A673 (cell line): Measurements from ENCODE around the gene AJAP1. TPM values are rescaled to one million over a fixed set of nuclear protein-coding genes. Genes with fewer than 3 reads are reported as not detected.

Experiments
- BruUV-seq: library from RNA; stranded (reverse); fragments of 400-500 nt; replicated peaks from 2 replicates; lab custom pipeline; 2021; lab: Mats Ljungman, UMichigan
- CTCF ChIA-PET: fragments of 300-600 bp; sonication (Branson Sonifier 250); formaldehyde crosslinking; loops from one replicate; lab custom pipeline; 2022; ENCODE audit warnings: antibody characterized with exemption; lab: Charles Lee
- POLR2A ChIA-PET: fragments of 300-600 bp; sonication (Branson Sonifier 250); formaldehyde crosslinking; loops from one replicate; lab custom pipeline; 2022; ENCODE audit warnings: antibody characterized with exemption; ENCODE audit not compliant: low non-redundant PET; lab: Charles Lee
- DNase-seq: peaks from one replicate; pipeline ENCODE4 v3.0.0-alpha.2; 2015; ENCODE audit warnings: low spot score
- H3K27ac ChIP-seq: fragments of 200-600 bp; sonication (generic); 2 replicates; pipeline ENCODE4 v1.5.1; 2016; ENCODE audit warnings: mixed run types, low read depth, mild to moderate bottlenecking, mixed read lengths, antibody characterized with exemption, low read length; ENCODE audit not compliant: poor library complexity, severe bottlenecking
- H3K27me3 ChIP-seq: fragments of 200-600 bp; sonication (generic); replicated peaks from 2 replicates; pipeline ENCODE4 v1.6.1; 2017; ENCODE audit warnings: mixed run types, low read depth, mild to moderate bottlenecking, mixed read lengths, antibody characterized with exemption, low read length; ENCODE audit not compliant: insufficient read depth, poor library complexity
- H3K36me3 ChIP-seq: fragments of 200-600 bp; sonication (generic); 2 replicates; pipeline ENCODE4 v1.6.1; 2016; ENCODE audit warnings: mixed run types, mild to moderate bottlenecking, mixed read lengths, antibody characterized with exemption, low read length; ENCODE audit not compliant: insufficient read depth, poor library complexity, severe bottlenecking
- H3K4me1 ChIP-seq: fragments of 200-600 bp; sonication (generic); 2 replicates; pipeline ENCODE4 v1.6.1; 2017; ENCODE audit warnings: mixed run types, mild to moderate bottlenecking, mixed read lengths, antibody characterized with exemption, low read length; ENCODE audit not compliant: insufficient read depth, poor library complexity, severe bottlenecking
- H3K4me3 ChIP-seq: fragments of 200-600 bp; sonication (generic); 2 replicates; pipeline ENCODE4 v1.5.1; 2016; ENCODE audit warnings: low read depth, mixed run types, mild to moderate bottlenecking, mixed read lengths, low read length; ENCODE audit not compliant: poor library complexity, severe bottlenecking
- H3K9me3 ChIP-seq: fragments of 200-600 bp; sonication (generic); 2 replicates; pipeline ENCODE4 v1.6.1; 2016; ENCODE audit warnings: mixed run types, low read depth, mild to moderate bottlenecking, mixed read lengths, antibody characterized with exemption, low read length; ENCODE audit not compliant: poor library complexity, severe bottlenecking
- EZH2 ChIP-seq: fragments of 200-600 bp; sonication (generic); IDR thresholded peaks from 2 replicates; pipeline ENCODE4 v1.6.1; 2017; ENCODE audit warnings: borderline replicate concordance, low read depth, mild to moderate bottlenecking, mixed read lengths, antibody characterized with exemption, low read length; ENCODE audit not compliant: poor library complexity, severe bottlenecking
- intact Hi-C: fragments of 100-400 bp; cut with micrococcal nuclease; formaldehyde crosslinking; loops from one replicate; pipeline ENCODE4 v1.10.0; 2022; ENCODE audit not compliant: unreplicated experiment
- total RNA-seq: library from RNA; stranded (reverse); gene quantifications from 2 replicates; pipeline ENCODE4 v1.2.3, GENCODE V29; 2021
- TF ChIP-seq, protein P1 (sequence below): fragments of 300-800, 200-600 bp; sonication (generic); conservative IDR thresholded peaks from 2 replicates; pipeline ENCODE4 v1.5.1; 2017; ENCODE audit warnings: low read depth, mild to moderate bottlenecking, antibody characterized with exemption, low read length, moderate library complexity, mixed read lengths

Gene AJAP1
- total RNA-seq, 1 experiment from 2014 or later, result not detected

DNA sequence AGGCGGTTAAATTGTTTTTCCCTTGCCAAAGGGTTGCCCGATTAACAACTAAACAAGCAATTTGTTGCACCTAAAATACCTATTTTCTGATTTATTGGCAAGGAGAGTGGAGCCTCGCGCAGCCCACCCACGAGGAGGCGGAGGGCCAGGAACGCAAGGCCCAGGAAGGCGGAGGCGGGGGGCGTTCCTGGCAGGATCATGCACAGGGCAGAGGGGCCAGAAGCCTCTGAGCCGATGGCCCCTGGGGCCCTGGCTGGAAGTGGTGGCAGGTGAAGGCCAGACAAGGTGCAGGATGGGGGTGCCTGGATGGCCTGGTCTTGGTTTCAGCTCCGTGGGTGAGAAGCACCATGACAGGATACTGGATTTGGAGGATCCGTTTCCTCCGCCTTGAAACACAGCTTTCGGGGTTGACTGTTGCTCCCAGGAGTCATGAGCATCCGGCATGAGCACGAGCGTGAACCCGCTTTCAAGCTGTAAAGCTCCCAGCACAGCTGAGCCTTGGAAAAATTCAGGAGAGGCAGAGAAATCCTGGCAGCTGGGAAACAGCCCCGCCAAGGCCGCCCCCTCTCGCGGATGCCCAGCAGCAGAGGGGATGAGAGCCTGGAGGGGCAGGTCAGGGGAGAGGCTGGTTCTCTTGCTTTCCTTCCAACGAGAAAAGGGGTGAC, 35.0 kb downstream of the AJAP1 start:
- ChIA-PET POLR2A (no interaction called here), CTCF (no interaction called here)
- intact Hi-C loops, result no loop called here
- DNase-seq, result no peak
- no peaks in the 10 kb centered on the region for H3K9me3 ChIP-seq
- no peak overlapping the region for H3K27ac ChIP-seq
- H3K27me3 ChIP-seq, result peaks cover 5% of the 10 kb centered on the region
- no peaks in the 10 kb centered on the region for H3K4me1 ChIP-seq
- BruUV-seq, result no TSS peak
- no peak overlapping the region for H3K4me3 ChIP-seq
- TF ChIP-seq, protein P1, sequence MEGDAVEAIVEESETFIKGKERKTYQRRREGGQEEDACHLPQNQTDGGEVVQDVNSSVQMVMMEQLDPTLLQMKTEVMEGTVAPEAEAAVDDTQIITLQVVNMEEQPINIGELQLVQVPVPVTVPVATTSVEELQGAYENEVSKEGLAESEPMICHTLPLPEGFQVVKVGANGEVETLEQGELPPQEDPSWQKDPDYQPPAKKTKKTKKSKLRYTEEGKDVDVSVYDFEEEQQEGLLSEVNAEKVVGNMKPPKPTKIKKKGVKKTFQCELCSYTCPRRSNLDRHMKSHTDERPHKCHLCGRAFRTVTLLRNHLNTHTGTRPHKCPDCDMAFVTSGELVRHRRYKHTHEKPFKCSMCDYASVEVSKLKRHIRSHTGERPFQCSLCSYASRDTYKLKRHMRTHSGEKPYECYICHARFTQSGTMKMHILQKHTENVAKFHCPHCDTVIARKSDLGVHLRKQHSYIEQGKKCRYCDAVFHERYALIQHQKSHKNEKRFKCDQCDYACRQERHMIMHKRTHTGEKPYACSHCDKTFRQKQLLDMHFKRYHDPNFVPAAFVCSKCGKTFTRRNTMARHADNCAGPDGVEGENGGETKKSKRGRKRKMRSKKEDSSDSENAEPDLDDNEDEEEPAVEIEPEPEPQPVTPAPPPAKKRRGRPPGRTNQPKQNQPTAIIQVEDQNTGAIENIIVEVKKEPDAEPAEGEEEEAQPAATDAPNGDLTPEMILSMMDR, result no peak
- no peak for TF ChIP-seq EZH2
- H3K36me3 ChIP-seq, result no peaks in the 10 kb centered on the region

DNA sequence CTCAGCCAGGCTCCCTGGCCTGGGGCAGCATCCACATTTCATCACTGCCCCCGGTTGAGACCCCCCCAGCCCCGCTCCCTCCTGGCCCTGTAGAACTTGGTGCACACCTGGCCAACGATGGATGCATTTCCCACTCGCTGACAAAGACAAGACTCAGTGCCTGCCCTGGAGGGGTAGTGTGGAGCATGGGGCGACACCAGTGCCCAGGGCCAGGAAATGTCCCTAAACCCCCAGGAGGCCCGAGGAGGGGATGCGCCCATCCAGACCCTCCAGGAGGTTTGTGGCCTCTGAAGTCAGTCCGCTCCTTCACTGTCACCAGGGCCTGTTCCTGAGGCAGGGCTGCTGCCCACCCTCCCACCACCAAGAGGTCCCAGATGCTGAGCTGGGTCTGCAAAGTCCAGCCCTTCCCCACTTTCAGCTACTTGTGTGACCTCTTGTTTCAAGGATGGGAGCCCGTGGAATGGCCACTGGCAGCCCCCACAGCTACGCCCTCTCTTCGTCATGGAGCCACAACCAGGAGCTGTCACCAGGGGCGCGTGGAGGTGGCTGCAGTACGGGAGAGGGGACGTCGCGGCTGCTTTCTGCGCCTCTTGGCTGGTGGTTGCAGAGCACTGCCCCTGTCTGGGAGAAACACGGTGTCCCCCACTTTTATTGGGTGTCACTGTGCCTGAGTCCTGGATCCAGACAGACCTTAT, 35.7 kb downstream of the AJAP1 start:
- TF ChIP-seq EZH2, result no peak
- TF ChIP-seq, protein P1, result no peak
- no peaks in the 10 kb centered on the region for H3K4me1 ChIP-seq
- intact Hi-C loops, result no loop called here
- ChIA-PET POLR2A (no interaction called here), CTCF (no interaction called here)
- H3K27me3 ChIP-seq, result peaks cover under 1% of the 10 kb centered on the region
- H3K27ac ChIP-seq, result no peak overlapping the region
- H3K36me3 ChIP-seq, result no peaks in the 10 kb centered on the region
- no TSS peak for BruUV-seq
- no peaks in the 10 kb centered on the region for H3K9me3 ChIP-seq
- H3K4me3 ChIP-seq, result no peak overlapping the region
- DNase-seq, result no peak

DNA sequence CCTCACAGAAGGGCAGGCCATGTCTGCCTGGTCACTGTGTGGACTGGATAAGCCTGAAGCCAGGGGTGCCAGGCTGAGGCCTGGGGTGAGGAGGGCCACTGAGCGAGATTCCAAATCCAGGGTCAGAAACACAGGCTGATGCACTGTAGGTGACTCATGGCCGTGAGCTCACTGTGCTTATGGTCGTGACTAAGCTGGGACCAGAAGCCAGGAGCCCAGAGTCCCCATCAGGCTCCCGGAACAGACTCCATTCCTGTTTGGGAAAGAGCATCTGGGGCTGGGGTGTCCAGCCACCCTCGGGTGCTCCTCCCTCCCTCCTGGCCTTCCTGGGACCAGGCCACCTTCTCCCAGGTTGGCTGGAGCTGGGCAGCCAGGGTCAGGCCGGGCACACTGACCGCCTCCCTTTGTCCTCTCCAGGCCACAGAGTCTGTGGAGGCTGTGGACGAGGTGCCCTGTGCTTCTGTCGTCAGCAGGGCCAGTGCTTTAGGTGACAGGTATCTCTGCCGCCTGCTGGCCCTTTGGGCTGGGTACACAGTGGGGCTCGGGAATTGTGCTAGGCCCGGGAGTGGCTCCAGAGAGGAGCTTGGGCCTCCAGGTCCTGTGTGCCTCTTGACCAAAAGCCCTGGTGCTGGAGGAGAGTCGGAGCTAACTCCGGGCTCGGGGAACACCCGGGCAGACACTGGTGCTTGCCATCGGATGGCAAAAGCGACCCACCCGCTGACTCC, 36.7 kb downstream of the AJAP1 start:
- H3K4me1 ChIP-seq, result no peaks in the 10 kb centered on the region
- H3K27me3 ChIP-seq, result no peaks in the 10 kb centered on the region
- DNase-seq, result no peak
- POLR2A ChIA-PET, result no interaction called here
- no peak overlapping the region for H3K4me3 ChIP-seq
- no TSS peak for BruUV-seq
- intact Hi-C loops, result no loop called here
- CTCF ChIA-PET, result no interaction called here
- H3K9me3 ChIP-seq, result no peaks in the 10 kb centered on the region
- H3K36me3 ChIP-seq, result no peaks in the 10 kb centered on the region
- H3K27ac ChIP-seq, result no peak overlapping the region
- TF ChIP-seq, protein P1, result no peak
- no peak for TF ChIP-seq EZH2
